Thymus (tissue), 11 donors: ENCODE measurements around the gene FMN2. TPM values are rescaled to one million over a fixed set of nuclear protein-coding genes. Genes with fewer than 3 reads are reported as not detected.

Experiments
- DNase-seq, 9 donors: peaks; one replicate each; pipeline ENCODE4 v3.0.0-alpha.2; 2013; ENCODE audit warnings: low spot score in 9 of 9, low read depth in 6 of 9, missing footprints in 1 of 9
- H3K27ac ChIP-seq, 2 donors: one replicate each; pipeline ENCODE4 v1.5.1; 2013; ENCODE audit warnings: control low read depth in 1 of 2, low read depth in 1 of 2, low read length in 1 of 2, mild to moderate bottlenecking in 1 of 2, moderate library complexity in 1 of 2
- H3K27me3 ChIP-seq, 2 donors: one replicate each; pipeline ENCODE4 v1.5.1; 2013; ENCODE audit warnings: low read length in 1 of 2; ENCODE audit not compliant: control insufficient read depth in 2 of 2, insufficient read depth in 1 of 2
- H3K36me3 ChIP-seq, 2 donors: one replicate each; pipeline ENCODE4 v1.5.1; 2013; ENCODE audit warnings: low read length in 1 of 2, mild to moderate bottlenecking in 1 of 2, moderate library complexity in 1 of 2; ENCODE audit not compliant: control insufficient read depth in 2 of 2, insufficient read depth in 2 of 2
- H3K4me1 ChIP-seq, 2 donors: one replicate each; pipeline ENCODE4 v1.5.1; 2013; ENCODE audit warnings: low read length in 2 of 2; ENCODE audit not compliant: control insufficient read depth in 2 of 2, insufficient read depth in 2 of 2
- H3K4me3 ChIP-seq, 2 donors: one replicate each; pipeline ENCODE4 v1.5.1; 2013; ENCODE audit warnings: low read length in 2 of 2, control low read depth in 1 of 2, mild to moderate bottlenecking in 1 of 2
- H3K9me3 ChIP-seq, 2 donors: one replicate each; pipeline ENCODE4 v1.5.1; 2013; ENCODE audit warnings: low read length in 1 of 2, mild to moderate bottlenecking in 1 of 2; ENCODE audit not compliant: control insufficient read depth in 2 of 2, insufficient read depth in 1 of 2
- WGBS: extraction: QIAGEN DNeasy Blood & Tissue Kit; methylation state at CpG from one replicate; pipeline ENCODE4 v1.1.7; 2013; 5-methylcytosine and 5-hydroxymethylcytosine counted together
- polyA plus RNA-seq: library from polyadenylated mRNA; stranded (reverse); fragments of 200-250 nt; gene quantifications from one replicate; pipeline ENCODE4 v1.2.3, GENCODE V29; 2013
- total RNA-seq: library from RNA; stranded (reverse); fragments of 120-200 nt; gene quantifications from one replicate; pipeline ENCODE4 v1.2.4, GENCODE V29; 2013
- donor health status: healthy.

Gene FMN2
- total and polyA plus RNA-seq, 2 donors: 0.14 to 0.24 TPM

DNA sequence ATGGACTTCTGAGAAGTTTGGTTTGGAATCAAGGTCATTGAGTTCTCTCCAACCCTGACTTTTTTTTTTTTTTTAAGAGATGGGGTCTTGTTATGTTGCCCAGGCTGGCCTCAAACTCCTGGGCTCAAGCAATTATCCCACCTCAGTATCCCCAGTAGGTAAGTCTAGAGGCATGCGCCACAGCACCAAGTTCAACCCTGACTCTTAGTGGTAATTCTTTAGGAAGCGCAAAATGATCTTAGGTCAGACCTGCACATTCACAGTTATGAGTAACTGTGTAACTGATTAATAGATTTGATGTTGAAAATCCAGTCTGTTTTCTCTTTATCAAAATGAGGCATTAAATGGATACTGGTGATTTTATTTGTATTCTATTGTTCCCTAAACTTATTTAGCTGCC lies 424.4 kb downstream of the FMN2 start:
- no peak for DNase-seq
- WGBS: 98% methylated on average over 2 of the region's 2 CpGs
- Histone ChIP-seq H3K27me3 (no peaks in the 10 kb centered on the region), H3K36me3 (no peaks in the 10 kb centered on the region), H3K27ac (no peak overlapping the region), H3K4me3 (no peak overlapping the region), H3K9me3 (no peaks in the 10 kb centered on the region), H3K4me1 (no peaks in the 10 kb centered on the region)

DNA sequence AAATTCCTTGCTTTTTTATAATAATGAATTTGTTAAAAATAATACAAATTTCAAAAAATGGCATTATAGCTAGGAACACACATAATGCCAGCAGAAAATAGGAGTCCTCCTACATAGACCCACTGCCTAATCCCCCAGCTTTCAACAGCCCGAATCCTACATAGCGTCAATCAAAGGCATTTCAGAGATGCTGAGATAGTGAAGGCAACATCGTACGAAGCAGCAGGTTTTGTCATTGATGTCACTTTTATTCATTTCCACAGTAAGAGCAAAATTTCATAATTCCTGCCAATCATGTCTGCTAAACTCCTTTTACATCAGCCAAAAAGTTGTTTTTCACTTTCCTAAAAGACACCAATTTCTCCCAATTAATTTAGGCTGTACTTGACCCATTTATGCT lies 426.2 kb downstream of the FMN2 start:
- Histone ChIP-seq H3K27ac (no peak overlapping the region), H3K4me3 (no peak overlapping the region), H3K27me3 (no peaks in the 10 kb centered on the region), H3K4me1 (no peaks in the 10 kb centered on the region), H3K9me3 (no peaks in the 10 kb centered on the region), H3K36me3 (no peaks in the 10 kb centered on the region)
- 90% methylated on average over 4 of the region's 4 CpGs for WGBS
- no peak for DNase-seq

DNA sequence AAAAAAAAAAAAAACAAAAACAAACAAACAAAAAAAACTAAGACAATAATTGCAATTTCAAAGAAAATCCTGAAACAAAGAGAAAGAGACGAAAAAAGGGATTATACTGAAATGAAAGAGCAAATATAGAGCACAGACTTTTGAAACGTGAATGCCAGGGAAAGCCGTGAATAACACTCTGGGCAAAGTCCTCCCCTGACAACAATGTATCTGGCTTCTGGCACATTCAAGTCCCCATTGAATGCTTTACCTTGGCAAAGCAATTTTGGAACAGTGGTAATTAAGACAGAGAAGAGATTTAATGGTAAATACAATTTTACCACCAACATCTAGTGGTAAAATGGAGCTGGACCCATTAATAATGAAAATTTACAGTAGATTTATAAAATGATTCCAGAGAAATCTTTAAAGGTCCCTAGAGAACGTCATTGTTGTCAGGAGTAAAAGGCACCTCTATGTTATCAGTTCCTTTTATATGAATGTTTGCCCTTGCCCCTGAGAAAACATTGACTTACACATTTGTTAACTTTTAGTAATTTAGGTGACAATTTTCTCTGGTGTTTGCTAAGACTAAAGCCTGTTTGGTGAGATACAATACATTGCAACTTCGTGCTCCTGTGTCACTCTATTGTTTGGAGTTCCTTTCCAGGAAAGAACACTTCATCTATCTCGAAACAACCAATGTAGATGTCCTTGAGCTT lies 430.6 kb downstream of the FMN2 start:
- H3K27ac ChIP-seq: no peak overlapping the region
- H3K27me3 ChIP-seq: no peaks in the 10 kb centered on the region
- no peaks in the 10 kb centered on the region for H3K36me3 ChIP-seq
- no peaks in the 10 kb centered on the region for H3K4me1 ChIP-seq
- H3K9me3 ChIP-seq: no peaks in the 10 kb centered on the region
- DNase-seq: no peak
- WGBS: 79% methylated on average over 6 of the region's 6 CpGs
- no peak overlapping the region for H3K4me3 ChIP-seq

DNA sequence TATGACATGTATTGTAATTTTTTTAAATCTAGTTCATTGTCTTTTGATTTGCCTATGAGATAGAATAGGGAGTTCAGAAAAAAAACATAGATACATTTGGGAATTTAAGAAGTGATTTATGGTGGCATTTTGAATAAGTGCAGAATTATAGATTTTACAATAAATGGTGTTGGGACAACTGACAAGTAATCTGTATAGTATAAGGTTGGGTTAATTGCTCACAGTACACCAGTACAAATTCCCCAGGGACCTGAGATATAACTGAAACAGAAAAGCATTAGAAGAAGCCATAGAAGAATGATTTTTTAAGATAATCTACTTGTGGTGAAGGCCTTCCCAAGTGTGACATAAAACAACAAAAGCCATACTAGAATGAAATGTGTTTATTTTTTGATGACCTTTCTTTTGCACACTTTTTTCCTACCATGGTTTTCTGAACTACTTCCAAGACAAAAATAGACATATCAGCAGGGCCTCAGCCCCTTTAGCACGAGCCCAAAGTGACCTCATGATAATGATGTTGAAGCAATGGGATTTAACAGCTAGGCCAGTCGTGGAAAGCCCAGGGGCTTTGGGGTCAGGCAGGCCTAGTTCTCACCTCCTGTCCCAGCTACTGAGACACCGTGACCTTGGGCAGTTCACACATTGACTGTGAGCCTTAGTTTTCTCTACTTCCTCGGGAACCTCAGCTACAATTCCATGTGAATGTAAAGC lies 432.8 kb downstream of the FMN2 start:
- no peak for DNase-seq
- H3K27ac ChIP-seq: no peak overlapping the region

More for the DNA sequence above, 432.8 kb downstream of the FMN2 start:
- Histone ChIP-seq H3K36me3 (no peaks in the 10 kb centered on the region), H3K4me1 (no peaks in the 10 kb centered on the region), H3K27me3 (no peaks in the 10 kb centered on the region), H3K9me3 (no peaks in the 10 kb centered on the region), H3K4me3 (no peak overlapping the region)
- WGBS: 85% methylated on average over 4 of the region's 4 CpGs
